ENCODE measurements around the gene MPND.
A peak's percentile ranks its signal among the peaks of the same experiment; 100 is the strongest.

MPND gene

GRCh38 chr19:4343370-4344307, at the start of gene MPND:
Gene MPND, plus strand, starts transcription at chr19:4343562. Its CDS starts 32 bp downstream, at chr19:4343594.
- peak; percentile 88 for DNase-seq

- no peak for DNase-seq
Measured at GRCh38 chr19:4294389-4294788, 49.0 kb upstream of the MPND start.

- DNase-seq = peak; percentile 39
Measured at GRCh38 chr19:4295972-4296771, 47.2 kb upstream of the MPND start.

- DNase-seq = no peak
Measured at GRCh38 chr19:4297901-4298809, 45.2 kb upstream of the MPND start.

GRCh38 chr19:4298810-4299550, 44.4 kb upstream of the MPND start:
- DNase-seq = no peak

- DNase-seq = no peak
Measured at GRCh38 chr19:4300589-4300988, 42.8 kb upstream of the MPND start.

GRCh38 chr19:4301590-4302242, 41.6 kb upstream of the MPND start:
- no peak for DNase-seq

- DNase-seq = no peak
Measured at GRCh38 chr19:4302243-4302640, 41.1 kb upstream of the MPND start, which contains the start of gene TMIGD2. Gene TMIGD2, minus strand, starts transcription at chr19:4302389. Its CDS starts 4 bp downstream, at chr19:4302385.

GRCh38 chr19:4303819-4304537, 39.4 kb upstream of the MPND start:
- no peak for DNase-seq

GRCh38 chr19:4304538-4305256, 38.7 kb upstream of the MPND start, which contains the start of gene FSD1:
Gene FSD1, plus strand, starts transcription at chr19:4304598. Its CDS starts 149 bp downstream, at chr19:4304747.
- DNase-seq = peak; percentile 59

GRCh38 chr19:4305257-4305612, 38.1 kb upstream of the MPND start:
- DNase-seq = no peak

GRCh38 chr19:4305659-4306058, 37.7 kb upstream of the MPND start:
- no peak for DNase-seq

GRCh38 chr19:4310247-4311121, 32.9 kb upstream of the MPND start:
- peak; percentile 24 for DNase-seq

GRCh38 chr19:4313847-4314490, 29.4 kb upstream of the MPND start:
- peak; percentile 49 for DNase-seq

GRCh38 chr19:4316956-4317355, 26.4 kb upstream of the MPND start:
- DNase-seq = no peak

GRCh38 chr19:4318460-4318859, 24.9 kb upstream of the MPND start:
- DNase-seq = no peak

GRCh38 chr19:4319067-4319718, 24.2 kb upstream of the MPND start:
- DNase-seq = no peak

GRCh38 chr19:4320419-4320818, 22.9 kb upstream of the MPND start:
- DNase-seq = no peak

Data from hematopoietic multipotent progenitor cell treated with erythropoietin and hydrocortisone succinate and interleukin-3 and kit ligand, for 8 days (in vitro differentiated cells).